K562 (cell line): ENCODE data around the gene ATOH1. TPM values are rescaled to one million over a fixed set of nuclear protein-coding genes. Genes with fewer than 3 reads are reported as not detected.

Experiments used
- E2F4 ChIP-seq: sonication (generic); formaldehyde crosslinking; IDR thresholded peaks from 2 replicates; pipeline ENCODE4 v1.8.0; 2022; ENCODE audit warnings: mild to moderate bottlenecking, low read depth, missing genetic modification reagents
- HDAC6 ChIP-seq: IDR thresholded peaks from 2 replicates; pipeline ENCODE4 v1.6.1; 2012; ENCODE audit warnings: low read depth, mild to moderate bottlenecking, control low read depth, inconsistent platforms, low read length, moderate library complexity
- HMG20A ChIP-seq: fragments of 450-650 bp; formaldehyde crosslinking; conservative IDR thresholded peaks from 2 replicates; pipeline ENCODE4 v1.4.0; 2020; ENCODE audit warnings: mild to moderate bottlenecking, mixed read lengths
- HSF4 ChIP-seq: fragments of 250-450 bp; sonication (Bioruptor Pico); IDR thresholded peaks from 2 replicates; pipeline ENCODE4 v2.1.2; 2022; ENCODE audit warnings: mild to moderate bottlenecking, moderate library complexity, borderline replicate concordance
- NR3C1 ChIP-seq: sonication (generic); formaldehyde crosslinking; IDR thresholded peaks from 2 replicates; pipeline ENCODE4 v1.8.1; 2022; ENCODE audit warnings: missing genetic modification reagents
- THRAP3 ChIP-seq: fragments of 450-650 bp; IDR thresholded peaks from 2 replicates; pipeline ENCODE4 v1.6.1; 2016; ENCODE audit warnings: mild to moderate bottlenecking, inconsistent platforms, borderline replicate concordance
- USF2 ChIP-seq: sonication (generic); formaldehyde crosslinking; IDR thresholded peaks from 2 replicates; pipeline ENCODE4 v1.5.0; 2020; ENCODE audit warnings: missing genetic modification reagents
- ZC3H8 ChIP-seq: fragments of 450-650 bp; IDR thresholded peaks from 2 replicates; pipeline ENCODE4 v1.6.1; 2017
- ZNF224 ChIP-seq: sonication (generic); formaldehyde crosslinking; IDR thresholded peaks from 2 replicates; pipeline ENCODE4 v1.8.0; 2022; ENCODE audit warnings: mild to moderate bottlenecking, missing genetic modification reagents
- ZNF518B ChIP-seq: fragments of 250-450 bp; sonication (Bioruptor Pico); IDR thresholded peaks from 2 replicates; pipeline ENCODE4 v1.5.0; 2021; ENCODE audit warnings: mild to moderate bottlenecking, moderate library complexity
- polyA plus RNA-seq, 8 experiments: library from polyadenylated mRNA; depleted of rRNA in 4 of 8; stranded (reverse) in 5 of 8; unstranded in 3 of 8; fragments of >200 nt; fragmentation: Nextera tagmentation in 2 of 8; fragmentation: Illumina TruSeq in 1 of 8; extraction: Ambion mirVana in 2 of 8; extraction: Trizol in 1 of 8; gene quantifications; 2 replicates each; pipeline versions ENCODE4 v1.2.1 to v1.2.3, GENCODE V29; 2011 to 2014; ENCODE audit warnings: inconsistent platforms in 1 of 8, missing spikeins in 1 of 8
- total RNA-seq, 7 experiments: library from RNA; depleted of rRNA in 6 of 7; stranded (reverse); fragments of >200 nt in 6 of 7; fragmentation: Illumina TruSeq in 2 of 7; extraction: Trizol in 2 of 7; gene quantifications; 2 replicates each; pipeline versions ENCODE4 v1.2.1 to v1.2.3, GENCODE V29; 2011 to 2021; ENCODE audit warnings: low replicate concordance in 1 of 7

The ATOH1 gene
- total and polyA plus RNA-seq, 9 of the 15 experiments (the other 6 are each of a cell fraction or from before 2014, with no cell fraction given) = not detected

GRCh38 chr4:93876754-93877153 lies 48.2 kb downstream of the ATOH1 start (continued):
- TF ChIP-seq HSF4 (CRISPR knock-in tag) (no peak), HDAC6 (no peak), NR3C1 (CRISPR knock-in tag) (no peak), HMG20A (CRISPR knock-in tag) (no peak), E2F4 (CRISPR knock-in tag) (no peak), THRAP3 (no peak), ZNF224 (CRISPR knock-in tag) (no peak), ZNF518B (CRISPR knock-in tag) (no peak), ZC3H8 (no peak), USF2 (no peak)
